A673 (cell line): ENCODE data around the gene APOC4. TPM values are rescaled to one million over a fixed set of nuclear protein-coding genes. Genes with fewer than 3 reads are reported as not detected.

ENCODE experiments used
- BruUV-seq: library from RNA; stranded (reverse); fragments of 400-500 nt; replicated peaks from 2 replicates; lab custom pipeline; 2021; lab: Mats Ljungman, UMichigan
- CTCF ChIA-PET: fragments of 300-600 bp; sonication (Branson Sonifier 250); formaldehyde crosslinking; loops from one replicate; lab custom pipeline; 2022; ENCODE audit warnings: antibody characterized with exemption; lab: Charles Lee
- POLR2A ChIA-PET: fragments of 300-600 bp; sonication (Branson Sonifier 250); formaldehyde crosslinking; loops from one replicate; lab custom pipeline; 2022; ENCODE audit warnings: antibody characterized with exemption; ENCODE audit not compliant: low non-redundant PET; lab: Charles Lee
- DNase-seq: peaks from one replicate; pipeline ENCODE4 v3.0.0-alpha.2; 2015; ENCODE audit warnings: low spot score
- H3K27ac ChIP-seq: fragments of 200-600 bp; sonication (generic); 2 replicates; pipeline ENCODE4 v1.5.1; 2016; ENCODE audit warnings: mixed run types, low read depth, mild to moderate bottlenecking, mixed read lengths, antibody characterized with exemption, low read length; ENCODE audit not compliant: poor library complexity, severe bottlenecking
- H3K27me3 ChIP-seq: fragments of 200-600 bp; sonication (generic); replicated peaks from 2 replicates; pipeline ENCODE4 v1.6.1; 2017; ENCODE audit warnings: mixed run types, low read depth, mild to moderate bottlenecking, mixed read lengths, antibody characterized with exemption, low read length; ENCODE audit not compliant: insufficient read depth, poor library complexity
- H3K36me3 ChIP-seq: fragments of 200-600 bp; sonication (generic); 2 replicates; pipeline ENCODE4 v1.6.1; 2016; ENCODE audit warnings: mixed run types, mild to moderate bottlenecking, mixed read lengths, antibody characterized with exemption, low read length; ENCODE audit not compliant: insufficient read depth, poor library complexity, severe bottlenecking
- H3K4me1 ChIP-seq: fragments of 200-600 bp; sonication (generic); 2 replicates; pipeline ENCODE4 v1.6.1; 2017; ENCODE audit warnings: mixed run types, mild to moderate bottlenecking, mixed read lengths, antibody characterized with exemption, low read length; ENCODE audit not compliant: insufficient read depth, poor library complexity, severe bottlenecking
- H3K4me3 ChIP-seq: fragments of 200-600 bp; sonication (generic); 2 replicates; pipeline ENCODE4 v1.5.1; 2016; ENCODE audit warnings: low read depth, mixed run types, mild to moderate bottlenecking, mixed read lengths, low read length; ENCODE audit not compliant: poor library complexity, severe bottlenecking
- H3K9me3 ChIP-seq: fragments of 200-600 bp; sonication (generic); 2 replicates; pipeline ENCODE4 v1.6.1; 2016; ENCODE audit warnings: mixed run types, low read depth, mild to moderate bottlenecking, mixed read lengths, antibody characterized with exemption, low read length; ENCODE audit not compliant: poor library complexity, severe bottlenecking
- EZH2 ChIP-seq: fragments of 200-600 bp; sonication (generic); IDR thresholded peaks from 2 replicates; pipeline ENCODE4 v1.6.1; 2017; ENCODE audit warnings: borderline replicate concordance, low read depth, mild to moderate bottlenecking, mixed read lengths, antibody characterized with exemption, low read length; ENCODE audit not compliant: poor library complexity, severe bottlenecking
- intact Hi-C: fragments of 100-400 bp; cut with micrococcal nuclease; formaldehyde crosslinking; loops from one replicate; pipeline ENCODE4 v1.10.0; 2022; ENCODE audit not compliant: unreplicated experiment
- total RNA-seq: library from RNA; stranded (reverse); gene quantifications from 2 replicates; pipeline ENCODE4 v1.2.3, GENCODE V29; 2021
- TF ChIP-seq, protein P1 (sequence below): fragments of 300-800, 200-600 bp; sonication (generic); conservative IDR thresholded peaks from 2 replicates; pipeline ENCODE4 v1.5.1; 2017; ENCODE audit warnings: low read depth, mild to moderate bottlenecking, antibody characterized with exemption, low read length, moderate library complexity, mixed read lengths

The APOC4 gene
- total RNA-seq, 1 experiment from 2014 or later = not detected

DNA sequence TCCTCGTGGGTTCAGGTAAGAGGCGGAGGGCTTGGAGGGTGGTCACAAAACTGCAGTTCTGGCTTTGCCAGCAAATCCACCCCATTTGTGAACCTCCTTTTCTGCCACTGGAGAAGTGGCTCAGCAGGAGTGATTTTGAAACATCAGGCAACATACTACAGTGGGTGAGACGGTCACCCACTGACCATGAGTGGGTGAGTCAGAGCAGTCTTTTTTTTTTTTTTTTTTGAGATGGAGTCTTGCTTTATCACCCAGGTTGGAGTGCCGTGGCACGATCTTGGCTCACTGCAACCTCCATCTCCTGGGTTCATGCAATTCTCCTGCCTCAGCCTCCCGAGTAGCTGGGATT, 48.0 kb upstream of the APOC4 start:
- peaks cover 51% of the 10 kb centered on the region for H3K36me3 ChIP-seq
- no peaks in the 10 kb centered on the region for H3K27me3 ChIP-seq
- no peak for TF ChIP-seq EZH2
- TF ChIP-seq, protein P1, sequence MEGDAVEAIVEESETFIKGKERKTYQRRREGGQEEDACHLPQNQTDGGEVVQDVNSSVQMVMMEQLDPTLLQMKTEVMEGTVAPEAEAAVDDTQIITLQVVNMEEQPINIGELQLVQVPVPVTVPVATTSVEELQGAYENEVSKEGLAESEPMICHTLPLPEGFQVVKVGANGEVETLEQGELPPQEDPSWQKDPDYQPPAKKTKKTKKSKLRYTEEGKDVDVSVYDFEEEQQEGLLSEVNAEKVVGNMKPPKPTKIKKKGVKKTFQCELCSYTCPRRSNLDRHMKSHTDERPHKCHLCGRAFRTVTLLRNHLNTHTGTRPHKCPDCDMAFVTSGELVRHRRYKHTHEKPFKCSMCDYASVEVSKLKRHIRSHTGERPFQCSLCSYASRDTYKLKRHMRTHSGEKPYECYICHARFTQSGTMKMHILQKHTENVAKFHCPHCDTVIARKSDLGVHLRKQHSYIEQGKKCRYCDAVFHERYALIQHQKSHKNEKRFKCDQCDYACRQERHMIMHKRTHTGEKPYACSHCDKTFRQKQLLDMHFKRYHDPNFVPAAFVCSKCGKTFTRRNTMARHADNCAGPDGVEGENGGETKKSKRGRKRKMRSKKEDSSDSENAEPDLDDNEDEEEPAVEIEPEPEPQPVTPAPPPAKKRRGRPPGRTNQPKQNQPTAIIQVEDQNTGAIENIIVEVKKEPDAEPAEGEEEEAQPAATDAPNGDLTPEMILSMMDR = no peak
- intact Hi-C loops = no loop called here
- CTCF ChIA-PET = no interaction called here
- H3K4me3 ChIP-seq = no peak overlapping the region
- H3K9me3 ChIP-seq = no peaks in the 10 kb centered on the region
- BruUV-seq = TSS peak; percentile 3
- H3K4me1 ChIP-seq = peaks cover 14% of the 10 kb centered on the region
- DNase-seq = no peak
- POLR2A ChIA-PET = interaction anchor here (0.7 kb wide), 1 partner anchor 61 kb away, joined by 16 read pairs; the partner anchor contains the start of gene CLPTM1
- H3K27ac ChIP-seq = no peak overlapping the region

DNA sequence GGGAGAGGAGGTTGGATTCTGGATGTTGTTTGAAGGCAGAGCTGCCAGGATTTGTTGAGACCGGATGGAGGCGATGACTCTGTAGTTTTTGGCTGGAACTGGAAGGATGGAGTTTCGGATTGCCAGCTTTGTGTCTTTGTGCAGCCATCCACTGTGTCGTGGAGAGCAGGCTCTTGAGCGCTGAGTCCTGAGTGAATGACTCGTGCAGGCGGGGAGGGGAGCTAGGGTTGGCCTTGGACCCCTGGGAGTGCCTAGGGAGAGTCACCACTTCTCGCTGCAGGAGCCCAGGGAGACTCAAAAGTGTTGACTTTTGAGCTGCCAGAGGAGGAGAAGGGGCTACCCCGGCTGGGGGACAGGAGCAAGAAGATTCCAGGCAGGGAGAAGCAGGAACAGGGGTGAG, 47.1 kb upstream of the APOC4 start:
- peaks cover 10% of the 10 kb centered on the region for H3K4me1 ChIP-seq
- POLR2A ChIA-PET = no interaction called here
- no peak for DNase-seq
- no TSS peak for BruUV-seq
- no peaks in the 10 kb centered on the region for H3K9me3 ChIP-seq
- intact Hi-C loops = no loop called here
- no peak overlapping the region for H3K4me3 ChIP-seq
- no peak for TF ChIP-seq EZH2
- TF ChIP-seq, protein P1 = no peak
- CTCF ChIA-PET = no interaction called here
- peaks cover 54% of the 10 kb centered on the region for H3K36me3 ChIP-seq
- H3K27ac ChIP-seq = no peak overlapping the region
- no peaks in the 10 kb centered on the region for H3K27me3 ChIP-seq

DNA sequence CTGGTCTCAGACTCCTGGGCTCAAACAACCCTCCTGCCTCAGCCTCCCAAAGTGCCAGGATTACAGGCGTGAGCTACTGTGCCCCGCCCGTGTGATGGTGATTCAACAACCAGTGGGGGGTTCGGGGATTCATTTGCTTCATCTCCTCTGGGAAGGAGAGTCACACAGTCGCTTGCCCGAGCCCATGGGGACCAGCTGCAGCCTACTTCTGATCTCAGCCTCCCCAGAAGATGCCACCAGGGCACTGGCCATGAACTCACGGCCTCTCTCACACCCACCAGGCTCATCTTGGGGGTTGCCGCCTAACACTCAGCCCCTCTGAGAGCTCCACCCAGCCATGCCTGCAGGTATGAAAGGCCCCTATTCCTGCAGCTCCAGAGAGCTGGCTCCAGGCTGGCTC, 44.2 kb upstream of the APOC4 start:
- peaks cover 60% of the 10 kb centered on the region for H3K36me3 ChIP-seq
- TF ChIP-seq, protein P1 = no peak
- BruUV-seq = no TSS peak
- H3K4me1 ChIP-seq = no peaks in the 10 kb centered on the region
- H3K4me3 ChIP-seq = no peak overlapping the region
- no peaks in the 10 kb centered on the region for H3K27me3 ChIP-seq
- no peak for DNase-seq
- CTCF ChIA-PET = no interaction called here
- intact Hi-C loops = no loop called here
- H3K27ac ChIP-seq = no peak overlapping the region
- POLR2A ChIA-PET = no interaction called here
- H3K9me3 ChIP-seq = no peaks in the 10 kb centered on the region
